Measurements from ENCODE around the gene PADI6. TPM values are rescaled to one million over a fixed set of nuclear protein-coding genes. Genes with fewer than 3 reads are reported as not detected.

The PADI6 gene
- polyA plus RNA-seq, 1 of the 3 experiments (the other 2 are of a cell fraction), result not detected

GRCh38 chr1:17350928-17351446 lies 21.0 kb upstream of the PADI6 start:
- no peak for DNase-seq
- POLR2A ChIA-PET, result no interaction called here
- H3K4me1 ChIP-seq (ENCODE audit: control insufficient read depth in 1 of 2, insufficient read depth in 2 of 2, low read depth in 1 of 2, low read length in 1 of 2), result no peaks in the 10 kb centered on the region
- no peak overlapping the region for H3K4me2 ChIP-seq
- H4K20me1 ChIP-seq (ENCODE audit: insufficient read depth), result no peaks in the 10 kb centered on the region
- H3K4me3 ChIP-seq (ENCODE audit: low read depth in 2 of 2, low read length in 1 of 2), result no peak overlapping the region
- peaks cover 11% of the 10 kb centered on the region; the same call in 1 of the 2 replicates for H3K27me3 ChIP-seq (ENCODE audit: insufficient read depth)
- H3K27ac ChIP-seq (ENCODE audit: low read depth in 2 of 2, low read length in 1 of 2), result no peak overlapping the region
- no peak overlapping the region for H3K9ac ChIP-seq
- CTCF ChIA-PET, result no interaction called here
- TF ChIP-seq SMC3 (IDR thresholded peaks at IDR 0.05; ENCODE audit: low read depth, low read length), result no peak
- no peak for TF ChIP-seq REST (IDR thresholded peaks at IDR 0.05; ENCODE audit: low read depth, low read length)
- TF ChIP-seq USF2 (IDR thresholded peaks at IDR 0.05; ENCODE audit: borderline replicate concordance, low read depth, low read length), result no peak
- H3F3A ChIP-seq (replicated peaks; ENCODE audit: insufficient read depth), result no peaks in the 10 kb centered on the region
- no peaks in the 10 kb centered on the region for H3K79me2 ChIP-seq (ENCODE audit: insufficient read depth)
- H3K36me3 ChIP-seq (replicated peaks in 1 of 2; ENCODE audit: control insufficient read depth in 1 of 2, insufficient read depth in 2 of 2, low read length in 1 of 2), result no peaks in the 10 kb centered on the region
- H3K9me3 ChIP-seq, result no peaks in the 10 kb centered on the region
- H2AFZ ChIP-seq (ENCODE audit: low read depth), result no peak overlapping the region
- no peaks in the 10 kb centered on the region for H3K9me2 ChIP-seq
- WGBS (ENCODE audit: low lambda C conversion rate), result 37% methylated on average over 6 of the region's 7 CpGs

- Histone ChIP-seq H3K36me3 (replicated peaks in 1 of 2; ENCODE audit: control insufficient read depth in 1 of 2, insufficient read depth in 2 of 2, low read length in 1 of 2) (no peaks in the 10 kb centered on the region), H3K27ac (ENCODE audit: low read depth in 2 of 2, low read length in 1 of 2) (no peak overlapping the region), H3K9ac (no peak overlapping the region), H3K79me2 (ENCODE audit: insufficient read depth) (no peaks in the 10 kb centered on the region), H3K9me2 (no peaks in the 10 kb centered on the region), H3K9me3 (no peaks in the 10 kb centered on the region), H3K4me2 (no peak overlapping the region), H2AFZ (ENCODE audit: low read depth) (no peak overlapping the region), H3K4me1 (ENCODE audit: control insufficient read depth in 1 of 2, insufficient read depth in 2 of 2, low read depth in 1 of 2, low read length in 1 of 2) (no peaks in the 10 kb centered on the region), H4K20me1 (ENCODE audit: insufficient read depth) (no peaks in the 10 kb centered on the region), H3F3A (replicated peaks; ENCODE audit: insufficient read depth) (no peaks in the 10 kb centered on the region), H3K27me3 (ENCODE audit: insufficient read depth) (peaks cover 11% of the 10 kb centered on the region; the same call in 1 of the 2 replicates), H3K4me3 (ENCODE audit: low read depth in 2 of 2, low read length in 1 of 2) (no peak overlapping the region)
- ChIA-PET POLR2A (no interaction called here), CTCF (no interaction called here)
- DNase-seq, result no peak
- no peak for TF ChIP-seq FOSL2 (IDR thresholded peaks at IDR 0.05; ENCODE audit: borderline replicate concordance, low read depth)
- no peak for TF ChIP-seq USF1 (IDR thresholded peaks at IDR 0.05; ENCODE audit: borderline replicate concordance, low read depth)
- no peak for TF ChIP-seq ELF1 (IDR thresholded peaks at IDR 0.05)
- TF ChIP-seq FOXM1 (IDR thresholded peaks at IDR 0.05; ENCODE audit: low read depth), result no peak
- no peak for TF ChIP-seq TEAD4 (IDR thresholded peaks at IDR 0.05; ENCODE audit: borderline replicate concordance, insufficient read depth)
- TF ChIP-seq TCF12 (IDR thresholded peaks at IDR 0.05), result no peak
- 57% methylated on average over 8 of the region's 8 CpGs for WGBS (ENCODE audit: low lambda C conversion rate)
Measured at GRCh38 chr1:17351598-17352324, 20.2 kb upstream of the PADI6 start.
